Trophoblast cell (in vitro differentiated cells and primary cell): ENCODE measurements around the gene MAGEA2B. TPM values are rescaled to one million over a fixed set of nuclear protein-coding genes. Genes with fewer than 3 reads are reported as not detected.
"Not testable (repeated sequence)": the region's sequence is repeated elsewhere in the genome, so short reads cannot be mapped to it uniquely, and the experiment has no call there.

Source experiments
- DNase-seq, 2 donors: peaks; one replicate each; pipeline ENCODE4 v3.0.0-alpha.2; 2016
- H2AFZ ChIP-seq: 2 replicates; pipeline ENCODE4 v1.6.1; 2013; ENCODE audit warnings: low read length, moderate library complexity, mild to moderate bottlenecking; ENCODE audit not compliant: insufficient read depth, poor library complexity
- H2AK5ac ChIP-seq: 2 replicates; pipeline ENCODE4 v1.6.1; 2013; ENCODE audit warnings: mild to moderate bottlenecking, low read length
- H2BK120ac ChIP-seq: 2 replicates; pipeline ENCODE4 v1.6.1; 2013; ENCODE audit warnings: low read length, mild to moderate bottlenecking, moderate library complexity; ENCODE audit not compliant: insufficient read depth, poor library complexity
- H2BK12ac ChIP-seq: 2 replicates; pipeline ENCODE4 v1.6.1; 2013; ENCODE audit warnings: mild to moderate bottlenecking, low read length, moderate library complexity
- H2BK5ac ChIP-seq: 2 replicates; pipeline ENCODE4 v1.6.1; 2013; ENCODE audit warnings: low read length, low read depth, moderate library complexity, mild to moderate bottlenecking; ENCODE audit not compliant: poor library complexity
- H3K14ac ChIP-seq: 2 replicates; pipeline ENCODE4 v1.6.1; 2013; ENCODE audit warnings: mild to moderate bottlenecking, low read length
- H3K18ac ChIP-seq: 2 replicates; pipeline ENCODE4 v1.6.1; 2013; ENCODE audit warnings: mild to moderate bottlenecking, low read length
- H3K23ac ChIP-seq: 2 replicates; pipeline ENCODE4 v1.6.1; 2013; ENCODE audit warnings: low read length
- H3K27ac ChIP-seq: 2 replicates; pipeline ENCODE4 v1.5.1; 2013; ENCODE audit warnings: low read depth, mild to moderate bottlenecking, inconsistent platforms, low read length, moderate library complexity
- H3K27me3 ChIP-seq: 2 replicates; pipeline ENCODE4 v1.6.1; 2013; ENCODE audit warnings: inconsistent platforms, mild to moderate bottlenecking, low read length, moderate library complexity; ENCODE audit not compliant: insufficient read depth
- H3K36me3 ChIP-seq, 2 experiments: 1 replicate in 1 of 2; 2 replicates in 1 of 2; pipeline ENCODE4 v1.6.1; 2013; ENCODE audit warnings: low read length in 2 of 2, mild to moderate bottlenecking in 2 of 2, moderate library complexity in 1 of 2; ENCODE audit not compliant: insufficient read depth in 2 of 2, control insufficient read depth in 1 of 2
- H3K4ac ChIP-seq: 2 replicates; pipeline ENCODE4 v1.6.1; 2013; ENCODE audit warnings: low read depth, mild to moderate bottlenecking, low read length, moderate library complexity
- H3K4me1 ChIP-seq, 2 experiments: 1 replicate in 1 of 2; 2 replicates in 1 of 2; pipeline ENCODE4 v1.6.1; 2013; ENCODE audit warnings: low read length in 2 of 2, mild to moderate bottlenecking in 2 of 2, moderate library complexity in 1 of 2; ENCODE audit not compliant: insufficient read depth in 2 of 2, control insufficient read depth in 1 of 2
- H3K4me2 ChIP-seq: 2 replicates; pipeline ENCODE4 v1.6.1; 2013; ENCODE audit warnings: inconsistent platforms, mild to moderate bottlenecking, low read length, moderate library complexity
- H3K4me3 ChIP-seq: 2 replicates; pipeline ENCODE4 v1.5.1; 2013; ENCODE audit warnings: mild to moderate bottlenecking, low read depth, low read length, inconsistent platforms
- H3K79me1 ChIP-seq: one replicate; pipeline ENCODE4 v1.6.1; 2013; ENCODE audit warnings: low read length
- H3K79me2 ChIP-seq: 2 replicates; pipeline ENCODE4 v1.6.1; 2013; ENCODE audit warnings: low read length, mild to moderate bottlenecking; ENCODE audit not compliant: control insufficient read depth, insufficient read depth, poor library complexity
- H3K9ac ChIP-seq: 2 replicates; pipeline ENCODE4 v1.6.1; 2013; ENCODE audit warnings: mild to moderate bottlenecking, low read length
- H3K9me3 ChIP-seq: 2 replicates; pipeline ENCODE4 v1.6.1; 2013; ENCODE audit warnings: low read depth, mild to moderate bottlenecking, control low read depth, inconsistent platforms, low read length; ENCODE audit not compliant: insufficient read depth
- H4K12ac ChIP-seq: 2 replicates; pipeline ENCODE4 v1.6.1; 2013; ENCODE audit warnings: low read depth, mild to moderate bottlenecking, low read length, moderate library complexity
- H4K8ac ChIP-seq: 2 replicates; pipeline ENCODE4 v1.6.1; 2013; ENCODE audit warnings: low read depth, mild to moderate bottlenecking, low read length, moderate library complexity
- H4K91ac ChIP-seq: one replicate; pipeline ENCODE4 v1.6.1; 2013; ENCODE audit warnings: low read depth, mild to moderate bottlenecking, low read length, moderate library complexity
- WGBS: extraction: QIAGEN DNeasy Blood & Tissue Kit; methylation state at CpG from one replicate; pipeline ENCODE4 v1.1.7; 2013; ENCODE audit warnings: missing lambda C conversion rate; ENCODE audit not compliant: insufficient read length, insufficient coverage; ENCODE audit errors: extremely low coverage; 5-methylcytosine and 5-hydroxymethylcytosine counted together
- polyA plus RNA-seq: library from polyadenylated mRNA; stranded (reverse); fragments of 200-250 nt; gene quantifications from 2 replicates; pipeline ENCODE4 v1.2.3, GENCODE V29; 2013

The MAGEA2B gene
- polyA plus RNA-seq, result not detected in 2 replicates

GRCh38 chrX:152713815-152714787 lies at the start of gene MAGEA2B:
MAGEA2B (plus strand) TSS chrX:152714628; CDS start chrX:152717107, 2,479 bp downstream.
- not testable (repeated sequence) for H3K4me3 ChIP-seq, H3K27ac ChIP-seq, H3K79me2 ChIP-seq, H2AFZ ChIP-seq, DNase-seq, H3K36me3 ChIP-seq, H3K4me1 ChIP-seq, H3K4ac ChIP-seq, H3K14ac ChIP-seq, H4K8ac ChIP-seq, H3K9ac ChIP-seq, H3K23ac ChIP-seq, H2BK12ac ChIP-seq, H3K4me2 ChIP-seq, H4K91ac ChIP-seq, H3K9me3 ChIP-seq, H4K12ac ChIP-seq, H3K27me3 ChIP-seq, H3K79me1 ChIP-seq, H2BK5ac ChIP-seq, H3K18ac ChIP-seq, H2BK120ac ChIP-seq, H2AK5ac ChIP-seq
- no CpG with 5 or more reads among the region's 35 CpGs for WGBS

GRCh38 chrX:152674135-152674534 lies 40.3 kb upstream of the MAGEA2B start:
- WGBS, result no CpG with 5 or more reads among the region's 2 CpGs
- H3K79me1 ChIP-seq, result no peaks in the 10 kb centered on the region
- H3K79me2 ChIP-seq, result no peaks in the 10 kb centered on the region
- no peak overlapping the region for H4K8ac ChIP-seq
- H2BK120ac ChIP-seq, result no peak overlapping the region
- no peak overlapping the region for H3K9ac ChIP-seq
- no peak overlapping the region for H2BK5ac ChIP-seq
- no peak overlapping the region for H2AK5ac ChIP-seq
- H3K14ac ChIP-seq, result no peak overlapping the region
- H3K4me3 ChIP-seq, result no peak overlapping the region
- no peak overlapping the region for H3K4ac ChIP-seq
- H3K36me3 ChIP-seq, result no peaks in the 10 kb centered on the region
- no peak overlapping the region for H3K23ac ChIP-seq
- no peak overlapping the region for H2AFZ ChIP-seq
- no peak for DNase-seq
- H3K27ac ChIP-seq, result no peak overlapping the region
- H2BK12ac ChIP-seq, result no peak overlapping the region
- no peak overlapping the region for H4K12ac ChIP-seq
- H4K91ac ChIP-seq, result no peak overlapping the region
- no peaks in the 10 kb centered on the region for H3K9me3 ChIP-seq
- H3K4me2 ChIP-seq, result no peak overlapping the region
- H3K27me3 ChIP-seq, result no peaks in the 10 kb centered on the region
- no peak overlapping the region for H3K18ac ChIP-seq
- no peaks in the 10 kb centered on the region for H3K4me1 ChIP-seq

DNA sequence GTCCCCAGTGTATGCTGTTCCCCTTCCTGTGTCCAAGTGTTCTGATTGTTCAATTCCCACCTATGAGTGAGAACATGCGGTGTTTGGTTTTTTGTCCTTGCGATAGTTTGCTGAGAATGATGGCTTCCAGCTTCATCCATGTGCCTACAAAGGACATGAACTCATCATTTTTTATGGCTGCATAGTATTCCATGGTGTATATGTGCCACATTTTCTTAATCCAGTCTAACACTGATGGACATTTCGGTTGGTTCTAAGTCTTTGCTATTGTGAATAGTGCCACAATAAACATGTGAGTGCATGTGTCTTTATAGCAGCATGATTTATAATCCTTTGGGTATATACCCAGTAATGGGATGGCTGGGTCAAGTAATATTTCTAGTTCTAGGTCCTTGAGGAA lies 39.8 kb upstream of the MAGEA2B start:
- DNase-seq, H3K4me3 ChIP-seq, H3K79me2 ChIP-seq, H3K4me1 ChIP-seq, H3K18ac ChIP-seq, H4K91ac ChIP-seq, H3K4me2 ChIP-seq, H3K9me3 ChIP-seq, H3K14ac ChIP-seq, H2AFZ ChIP-seq, H3K27ac ChIP-seq, H4K8ac ChIP-seq, H3K4ac ChIP-seq, H4K12ac ChIP-seq, H3K79me1 ChIP-seq, H2BK12ac ChIP-seq, H2BK5ac ChIP-seq, H3K36me3 ChIP-seq, H2BK120ac ChIP-seq, H3K27me3 ChIP-seq, H2AK5ac ChIP-seq, H3K23ac ChIP-seq, H3K9ac ChIP-seq: not testable (repeated sequence)
- WGBS, result no CpG with 5 or more reads among the region's 3 CpGs

- H4K12ac ChIP-seq, H3K79me1 ChIP-seq, H3K4me2 ChIP-seq, DNase-seq, H3K79me2 ChIP-seq, H3K9me3 ChIP-seq, H2BK12ac ChIP-seq, H2AK5ac ChIP-seq, H4K8ac ChIP-seq, H3K4me1 ChIP-seq, H2BK120ac ChIP-seq, H4K91ac ChIP-seq, H3K4ac ChIP-seq, H3K27me3 ChIP-seq, H3K4me3 ChIP-seq, H3K9ac ChIP-seq, H2BK5ac ChIP-seq, H3K14ac ChIP-seq, H2AFZ ChIP-seq, H3K36me3 ChIP-seq, H3K27ac ChIP-seq, H3K18ac ChIP-seq, H3K23ac ChIP-seq: not testable (repeated sequence)
- WGBS, result no CpG with 5 or more reads among the region's 3 CpGs
These were observed 33.4 kb upstream of the MAGEA2B start for GRCh38 chrX:152681012-152681411.
